SH-SY5Y (cell line): ENCODE data around the gene ANKMY2.

Experiments
- GATA2 ChIP-seq: IDR thresholded peaks from 2 replicates; pipeline ENCODE4 v1.6.1; 2011; ENCODE audit warnings: mild to moderate bottlenecking, low read depth, low read length
- GATA3 ChIP-seq: IDR thresholded peaks from 2 replicates; pipeline ENCODE4 v1.6.1; 2011; ENCODE audit warnings: low read depth, mild to moderate bottlenecking, low read length, moderate library complexity

ANKMY2 gene

GRCh38 chr7:16645593-16646471 is at the start of gene ANKMY2, which contains the start of gene BZW2:
ANKMY2 (minus strand) TSS chr7:16645754; CDS start chr7:16645573, 181 bp downstream.
BZW2 (plus strand) TSS chr7:16646181; CDS start chr7:16665444, 19,263 bp downstream.
- TF ChIP-seq GATA2 (no peak), GATA3 (no peak)

- TF ChIP-seq GATA3 (no peak), GATA2 (no peak)
These were observed 49.3 kb upstream of the ANKMY2 start for GRCh38 chr7:16694806-16695205.

GRCh38 chr7:16693601-16694318 is 48.2 kb upstream of the ANKMY2 start:
- no peak for TF ChIP-seq GATA3
- TF ChIP-seq GATA2 = no peak

- TF ChIP-seq GATA2 (no peak), GATA3 (no peak)
These were observed 45.7 kb upstream of the ANKMY2 start for GRCh38 chr7:16691241-16691640.

- no peak for TF ChIP-seq GATA3
- no peak for TF ChIP-seq GATA2
These were observed 42.7 kb upstream of the ANKMY2 start for GRCh38 chr7:16688249-16688648.

GRCh38 chr7:16685535-16685934 is 40.0 kb upstream of the ANKMY2 start:
- TF ChIP-seq GATA3 (no peak), GATA2 (no peak)

GRCh38 chr7:16684935-16685334 is 39.4 kb upstream of the ANKMY2 start:
- no peak for TF ChIP-seq GATA2

GRCh38 chr7:16678645-16679566 is 33.4 kb upstream of the ANKMY2 start:
- TF ChIP-seq GATA2 (peak; percentile 99), GATA3 (peak; percentile 98)

- TF ChIP-seq GATA3 (no peak), GATA2 (no peak)
These were observed 32.5 kb upstream of the ANKMY2 start for GRCh38 chr7:16677978-16678494.

GRCh38 chr7:16675277-16675676 is 29.7 kb upstream of the ANKMY2 start:
- no peak for TF ChIP-seq GATA3
- TF ChIP-seq GATA2 = no peak

- TF ChIP-seq GATA2 = no peak
- TF ChIP-seq GATA3 = no peak
These were observed 26.3 kb upstream of the ANKMY2 start for GRCh38 chr7:16671811-16672210.

- no peak for TF ChIP-seq GATA3
- TF ChIP-seq GATA2 = no peak
These were observed 25.3 kb upstream of the ANKMY2 start for GRCh38 chr7:16670731-16671344.

GRCh38 chr7:16670021-16670420 is 24.5 kb upstream of the ANKMY2 start:
- TF ChIP-seq GATA3 (no peak), GATA2 (no peak)

- TF ChIP-seq GATA2 = no peak
- TF ChIP-seq GATA3 = no peak
These were observed 24.0 kb upstream of the ANKMY2 start for GRCh38 chr7:16669581-16669980.

GRCh38 chr7:16668978-16669377 is 23.4 kb upstream of the ANKMY2 start:
- TF ChIP-seq GATA2 = no peak
- no peak for TF ChIP-seq GATA3
